ENCODE measurements around the gene TUT4.

TUT4 gene

DNA sequence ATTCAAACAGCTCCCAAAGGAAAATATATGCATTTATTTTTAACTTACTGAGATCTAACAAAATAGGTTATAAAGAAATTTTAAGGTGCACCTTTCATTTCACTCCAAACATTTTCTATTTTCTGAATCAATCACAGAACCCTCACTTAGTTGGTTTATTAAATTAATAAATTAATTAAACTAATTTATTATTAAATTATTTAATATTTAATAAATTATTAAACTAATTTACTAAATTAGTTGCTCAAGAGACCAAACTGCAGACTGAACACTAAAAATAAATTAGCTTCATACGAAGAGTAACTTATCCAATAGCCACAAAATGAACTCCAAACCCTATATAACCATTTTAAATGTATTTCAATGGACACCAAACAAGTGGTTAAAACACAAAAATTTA is 80.5 kb downstream of the TUT4 start:
- DNase-seq (ENCODE audit: low read depth in 2 of 2): no peak

DNA sequence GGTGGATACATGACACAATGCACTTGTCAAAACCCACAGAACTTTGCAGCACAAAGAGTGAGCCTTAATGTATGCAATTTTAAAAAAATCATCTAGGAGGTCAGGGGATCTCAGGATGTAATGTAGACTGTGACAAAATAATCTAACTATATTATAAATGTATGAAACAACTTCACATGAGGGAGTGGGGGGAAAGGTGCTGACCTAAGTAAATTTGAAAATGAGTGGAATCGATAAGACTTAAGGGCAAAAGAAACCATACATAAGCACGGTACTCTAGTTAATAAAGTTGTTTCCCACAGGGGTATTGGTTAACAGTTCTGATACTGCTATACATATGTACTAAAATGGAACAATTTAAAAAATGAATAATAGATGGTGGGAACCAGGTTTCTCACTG is 83.8 kb downstream of the TUT4 start:
- no peak for DNase-seq (ENCODE audit: low read depth in 2 of 2)

DNA sequence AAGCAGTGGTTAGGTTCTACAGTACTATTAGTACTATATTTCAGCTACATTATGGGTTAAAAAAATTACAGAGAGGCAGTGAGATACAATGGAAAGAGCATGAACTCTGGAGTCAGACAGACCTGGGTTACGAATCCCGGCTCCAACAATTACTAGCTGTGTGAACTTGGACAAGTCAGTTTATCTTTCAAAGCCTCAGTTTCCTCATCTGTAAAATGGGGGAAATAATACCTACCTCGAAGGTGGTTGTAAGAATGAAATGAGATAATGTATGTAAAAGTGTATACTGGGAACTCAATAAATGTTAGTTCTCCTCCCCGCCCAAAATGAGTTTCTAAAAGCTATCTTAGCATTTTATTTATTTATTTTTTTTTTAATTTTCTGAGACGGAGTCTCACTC is 89.0 kb downstream of the TUT4 start:
- no peak for DNase-seq (ENCODE audit: low read depth in 2 of 2)

DNA sequence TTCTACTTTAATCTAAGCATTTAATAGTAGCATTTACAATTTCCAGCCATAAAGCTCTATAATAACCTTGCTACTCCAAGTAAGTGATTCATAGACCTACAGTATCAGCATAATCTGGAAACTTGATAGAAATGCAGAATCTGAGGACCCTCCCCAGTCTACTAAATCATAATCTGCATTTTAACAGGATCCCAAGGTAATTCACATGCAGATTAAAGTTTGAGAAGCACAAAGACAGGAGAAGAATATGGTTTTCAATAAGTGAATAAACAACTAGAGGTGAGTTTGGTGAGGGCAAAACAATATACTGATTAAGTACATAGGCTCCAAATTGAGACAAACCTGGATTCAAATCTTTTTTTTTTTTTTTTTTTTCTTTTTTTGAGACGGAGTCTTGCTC is 91.1 kb downstream of the TUT4 start:
- no peak for DNase-seq (ENCODE audit: low read depth in 2 of 2)

DNA sequence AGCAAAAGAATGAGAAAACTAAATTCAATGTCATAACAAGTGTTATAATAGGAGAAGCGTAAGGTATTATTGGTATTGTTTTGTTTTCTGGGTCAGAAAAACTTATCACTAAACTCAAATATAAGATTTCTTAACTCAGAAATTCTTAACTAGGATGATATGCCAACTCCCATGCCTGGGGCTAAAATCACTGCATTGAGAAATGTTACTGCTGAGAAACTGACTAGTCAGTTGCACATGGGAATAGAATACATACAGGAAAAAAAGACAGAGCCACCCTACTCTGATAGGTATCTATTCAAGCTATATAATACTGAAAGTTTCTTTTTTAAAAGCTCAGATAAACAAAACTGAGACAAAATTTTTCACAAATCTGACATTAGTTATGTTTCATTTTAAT is 92.2 kb downstream of the TUT4 start:
- DNase-seq (ENCODE audit: low read depth in 2 of 2): no peak

DNA sequence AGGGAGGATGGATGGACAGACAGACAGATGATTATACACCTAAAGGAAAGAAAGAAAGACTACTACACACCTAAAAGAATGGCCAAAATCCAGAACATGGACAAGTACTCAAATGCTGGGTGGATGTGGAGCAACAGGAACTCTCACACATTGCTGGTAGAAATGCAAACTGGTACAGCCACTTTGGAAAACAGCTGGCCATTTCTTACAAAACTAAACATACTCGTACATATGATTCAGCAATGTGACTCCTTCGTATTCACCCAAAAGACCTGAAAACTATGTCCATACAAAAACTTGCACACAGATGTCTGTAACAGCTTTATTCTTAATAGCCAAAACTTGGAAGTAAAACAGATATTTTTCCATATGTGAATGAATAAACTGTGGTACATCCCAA is 97.2 kb downstream of the TUT4 start:
- DNase-seq (ENCODE audit: low read depth in 2 of 2): no peak

DNA sequence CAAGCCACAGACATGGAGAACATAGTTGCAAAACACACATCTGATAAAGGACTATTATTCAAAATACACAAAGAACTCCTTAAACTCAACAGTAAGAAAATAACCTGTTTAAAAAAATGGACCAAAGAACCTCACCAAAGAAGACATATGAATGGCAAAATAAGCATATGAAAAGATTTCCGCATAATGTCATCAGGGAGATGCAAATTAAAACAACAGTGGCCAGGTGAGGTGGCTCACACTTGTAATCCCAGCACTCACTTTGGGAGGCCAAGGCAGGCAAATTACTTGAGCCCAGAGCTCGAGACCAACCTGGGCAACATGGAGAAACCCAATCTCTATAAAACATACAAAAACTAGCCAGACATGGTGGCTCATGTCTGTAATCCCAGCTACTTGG is 98.1 kb downstream of the TUT4 start:
- no peak for DNase-seq (ENCODE audit: low read depth in 2 of 2)

DNA sequence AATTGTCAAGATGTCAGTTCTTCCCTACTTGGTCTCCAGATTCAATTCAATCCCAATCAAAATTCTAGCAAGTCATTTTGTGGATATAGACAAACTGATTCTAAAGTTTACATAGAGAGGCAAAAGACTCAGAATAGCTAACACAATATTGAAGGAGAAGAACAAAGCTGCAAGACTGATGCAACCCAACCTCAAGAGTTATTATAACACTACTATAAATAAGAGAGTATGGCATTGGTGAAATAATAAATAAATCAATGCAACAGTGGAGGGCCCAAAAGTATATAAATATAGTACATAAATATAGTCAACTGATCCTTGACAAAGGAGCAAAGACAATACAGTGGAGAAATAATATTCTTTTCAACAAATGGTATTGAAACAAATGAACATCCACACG is 98.8 kb downstream of the TUT4 start:
- DNase-seq (ENCODE audit: low read depth in 2 of 2): no peak

DNA sequence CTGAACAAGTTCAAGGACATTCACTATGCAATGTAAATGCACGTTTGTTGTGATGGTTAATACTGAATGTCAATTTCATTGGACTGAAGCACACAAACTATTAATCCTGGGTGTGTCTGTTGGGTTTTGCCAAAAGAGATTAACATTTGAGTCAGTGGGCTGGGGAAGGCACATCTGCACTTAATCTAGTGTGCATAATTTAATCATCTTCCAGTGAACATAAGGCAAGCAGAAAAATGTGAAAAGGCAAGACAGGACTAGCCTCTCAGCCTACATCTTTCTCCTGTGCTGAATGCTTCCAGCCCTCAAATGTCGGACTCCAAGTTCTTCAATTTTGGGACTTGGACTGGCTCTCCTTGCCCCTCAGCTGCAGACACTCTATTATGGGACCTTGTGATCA is 108.4 kb downstream of the TUT4 start:
- DNase-seq (ENCODE audit: low read depth in 2 of 2): no peak

DNA sequence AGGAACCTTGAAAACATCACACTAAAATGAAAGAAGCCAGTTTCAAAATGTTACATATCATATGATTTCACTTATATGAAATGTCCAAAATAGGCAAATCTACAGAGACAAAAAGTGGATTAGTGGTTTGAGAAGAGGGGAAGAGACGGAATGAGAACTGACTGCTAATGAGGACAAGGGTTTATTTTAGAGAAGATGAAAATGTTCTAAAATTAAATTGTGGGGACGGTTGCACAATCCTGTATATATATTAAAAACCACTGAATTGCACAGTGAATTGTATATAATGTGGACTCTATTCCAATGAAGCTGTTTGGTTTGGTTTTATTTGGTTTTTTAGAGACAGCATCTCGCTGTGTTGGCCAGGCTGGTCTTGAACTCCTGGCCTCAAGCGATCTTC is 112.9 kb downstream of the TUT4 start:
- DNase-seq (ENCODE audit: low read depth in 2 of 2): no peak

DNA sequence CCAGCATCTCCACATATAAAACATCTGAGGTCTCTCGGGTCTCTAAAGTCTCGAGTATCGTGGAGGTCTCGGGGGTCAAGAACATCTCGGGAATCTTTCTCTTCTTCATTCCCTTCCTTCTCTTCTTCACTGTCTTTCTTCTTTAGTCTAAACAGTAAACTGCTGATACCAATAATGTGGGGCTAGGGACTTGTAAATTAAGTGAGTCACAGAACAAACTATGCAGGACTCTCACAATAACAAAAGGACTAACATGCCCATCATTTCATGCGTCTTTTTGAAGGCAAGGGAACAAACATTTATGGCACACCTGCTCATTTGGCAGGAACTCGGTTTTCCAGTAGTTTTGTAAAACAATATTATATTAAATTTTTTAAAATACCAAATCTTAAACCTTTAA is 116.1 kb downstream of the TUT4 start:
- no peak for DNase-seq (ENCODE audit: low read depth in 2 of 2)

DNA sequence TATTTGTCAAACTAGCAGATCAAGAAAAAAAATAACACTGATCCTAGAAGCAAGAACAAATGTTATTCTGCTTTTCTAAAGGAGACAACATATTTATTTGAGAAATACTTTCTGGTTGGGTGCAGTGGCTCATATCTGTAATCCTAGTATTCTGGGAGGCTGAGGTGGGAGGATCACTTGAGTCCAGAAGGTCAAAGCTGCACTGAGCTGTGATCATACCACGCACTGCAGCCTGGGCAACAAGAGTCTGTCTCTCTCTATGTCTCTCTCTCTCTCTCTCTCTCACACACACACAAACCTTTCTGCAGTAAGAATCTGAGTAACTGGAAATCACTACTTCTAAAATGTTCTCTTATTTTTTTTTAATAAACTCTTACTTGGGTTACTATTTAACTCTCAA is 117.2 kb downstream of the TUT4 start:
- DNase-seq (ENCODE audit: low read depth in 2 of 2): no peak

DNA sequence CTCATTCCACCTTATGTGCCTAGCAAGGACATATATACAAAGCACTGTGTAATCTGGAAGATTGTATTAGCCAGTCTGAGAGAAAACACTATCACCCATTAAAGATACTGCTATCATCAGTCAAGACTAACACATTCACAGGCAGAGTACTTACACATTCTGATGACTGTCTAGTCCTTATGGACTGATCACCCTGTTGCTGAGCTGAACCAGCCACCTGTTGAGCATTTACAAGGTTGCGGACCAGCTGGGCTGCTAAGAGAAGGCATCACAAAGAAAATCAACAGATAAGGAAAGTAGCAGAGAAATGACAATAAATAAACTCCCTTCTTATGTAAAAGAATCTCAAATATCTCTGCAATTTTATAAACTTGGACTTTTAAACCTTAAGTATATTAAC is 117.7 kb downstream of the TUT4 start:
- DNase-seq (ENCODE audit: low read depth in 2 of 2): no peak

DNA sequence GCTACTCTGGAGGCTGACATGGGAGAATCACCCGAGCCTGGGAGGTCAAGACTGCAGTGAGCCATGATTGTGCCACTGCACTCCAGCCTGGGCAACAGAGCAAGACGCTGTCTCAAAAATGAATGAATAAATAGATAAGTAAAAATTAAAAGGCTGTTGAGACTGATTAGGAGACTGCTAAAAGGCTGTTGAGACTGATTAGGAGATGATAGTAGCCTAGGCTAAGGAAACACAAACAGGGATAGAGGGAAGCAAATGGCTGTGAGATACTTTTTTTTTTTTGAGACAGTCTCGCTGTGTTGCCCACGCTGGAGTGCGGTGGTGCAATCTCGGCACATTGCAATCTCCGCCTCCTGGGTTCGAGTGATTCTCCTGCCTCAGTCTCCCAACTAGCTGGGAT is 120.1 kb downstream of the TUT4 start:
- no peak for DNase-seq (ENCODE audit: low read depth in 2 of 2)

DNA sequence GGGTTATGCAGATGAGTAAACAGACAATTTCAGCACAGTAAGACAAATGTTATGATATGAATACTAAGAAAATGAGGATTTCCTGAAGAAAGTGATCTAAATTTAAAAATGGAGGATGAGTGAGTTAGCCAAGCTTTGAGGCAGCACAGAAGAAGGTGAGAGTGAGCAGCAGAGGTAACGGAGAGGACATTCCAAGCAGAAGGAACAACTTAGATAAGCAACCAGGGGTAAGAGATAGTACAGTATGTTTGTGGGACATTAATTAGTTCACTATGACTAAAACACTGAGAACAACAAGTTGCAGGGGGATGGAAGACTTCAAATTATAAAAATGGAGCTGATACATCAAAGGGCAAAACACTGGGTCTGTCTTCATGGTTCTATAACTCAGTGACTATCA is 125.7 kb downstream of the TUT4 start:
- no peak for DNase-seq (ENCODE audit: low read depth in 2 of 2)

DNA sequence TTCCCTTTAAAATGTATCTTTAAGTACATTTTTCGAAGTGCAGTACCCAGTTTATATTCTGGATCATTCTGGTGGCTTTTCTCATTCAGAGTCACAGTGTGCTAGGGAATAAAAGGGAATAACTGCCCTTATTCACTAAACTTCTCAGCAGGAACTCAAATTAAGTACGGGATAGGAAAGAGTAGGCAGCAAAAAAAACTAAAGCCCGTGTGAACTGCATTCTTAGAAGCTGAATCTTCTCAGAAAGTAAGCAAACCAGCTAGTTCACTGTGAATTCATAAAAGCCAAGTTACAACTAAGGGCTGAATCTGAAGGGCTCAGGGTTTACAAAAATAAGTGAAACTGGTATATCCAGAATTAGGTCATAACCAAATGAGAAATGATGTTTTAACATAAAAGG is 126.5 kb downstream of the TUT4 start:
- no peak for DNase-seq (ENCODE audit: low read depth in 2 of 2)

DNA sequence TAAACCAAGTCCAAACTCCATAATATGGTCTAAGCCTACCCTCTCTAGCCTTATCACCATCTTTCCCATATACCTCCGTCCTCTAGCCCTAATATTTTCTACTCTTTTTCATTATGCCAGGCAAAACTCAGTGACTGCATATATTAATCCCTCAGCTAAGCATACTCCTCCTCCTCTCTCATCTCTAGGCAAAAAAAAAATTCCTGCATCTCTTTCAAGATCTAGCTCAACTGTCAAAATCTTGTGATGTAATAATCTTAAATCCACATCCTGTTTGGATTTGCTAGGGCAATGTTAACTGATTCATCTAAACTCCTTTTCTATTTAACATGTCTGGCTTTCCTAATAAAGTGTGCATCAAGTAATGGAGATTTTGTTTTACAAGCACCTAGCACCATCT is 128.1 kb downstream of the TUT4 start:
- no peak for DNase-seq (ENCODE audit: low read depth in 2 of 2)

DNA sequence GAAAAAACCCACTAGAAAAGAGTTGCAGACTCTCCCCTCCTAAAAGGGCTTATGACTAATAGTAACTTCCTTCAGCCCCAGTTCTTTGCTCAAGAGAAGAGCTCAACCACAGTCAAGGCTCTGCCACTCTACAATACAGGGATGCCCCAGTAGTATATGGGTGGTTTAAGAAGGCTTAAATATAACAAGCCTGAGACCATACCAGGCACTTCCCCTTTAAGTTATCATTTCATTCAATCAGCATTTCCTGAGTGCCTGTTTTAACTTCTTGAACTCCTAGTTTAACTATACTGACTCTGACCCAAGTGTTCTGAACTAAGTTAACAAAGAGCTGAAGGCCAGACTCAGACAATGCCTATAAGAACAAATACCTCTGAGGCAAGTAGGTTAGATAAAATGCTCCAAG is 128.7 kb downstream of the TUT4 start:
- DNase-seq (ENCODE audit: low read depth in 2 of 2): no peak

DNA sequence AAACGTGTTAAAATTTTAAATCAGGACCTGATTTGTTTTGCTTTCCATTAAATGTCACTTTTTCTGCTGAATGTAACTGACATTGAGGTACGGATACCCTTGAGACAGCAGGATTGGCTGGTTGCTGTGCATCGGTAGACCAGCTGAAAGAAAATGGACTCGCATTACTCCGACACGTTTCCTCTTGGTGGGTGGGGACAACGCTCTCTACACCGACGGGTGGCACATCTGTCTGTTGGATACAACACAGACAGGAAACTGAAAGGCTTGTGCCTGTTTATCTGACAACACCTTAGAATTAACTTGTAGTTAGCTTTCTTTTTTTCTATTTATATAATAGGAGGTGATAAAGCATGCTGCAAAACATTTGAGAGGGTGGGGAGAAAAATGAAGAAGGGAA is 129.1 kb downstream of the TUT4 start:
- DNase-seq (ENCODE audit: low read depth in 2 of 2): peak; percentile 49 to 56

DNA sequence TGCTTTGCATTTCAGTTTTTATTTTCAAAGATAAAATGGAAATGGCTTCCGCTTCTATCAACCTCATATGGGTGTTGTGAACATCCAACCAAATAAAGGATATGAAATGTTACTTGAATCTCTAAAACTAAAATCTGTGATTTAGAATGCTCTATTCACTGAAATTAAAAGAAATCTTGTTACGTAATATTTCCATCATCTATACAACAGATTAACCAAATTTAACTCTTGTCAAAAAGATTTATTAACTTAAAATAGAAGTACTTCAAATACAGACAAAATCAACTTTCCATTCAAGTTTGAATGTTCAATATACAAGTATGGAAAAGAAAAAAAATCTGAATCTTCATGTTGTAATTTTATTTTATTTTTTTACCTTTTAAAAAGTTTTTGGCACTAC is 129.8 kb downstream of the TUT4 start:
- no peak for DNase-seq (ENCODE audit: low read depth in 2 of 2)

DNA sequence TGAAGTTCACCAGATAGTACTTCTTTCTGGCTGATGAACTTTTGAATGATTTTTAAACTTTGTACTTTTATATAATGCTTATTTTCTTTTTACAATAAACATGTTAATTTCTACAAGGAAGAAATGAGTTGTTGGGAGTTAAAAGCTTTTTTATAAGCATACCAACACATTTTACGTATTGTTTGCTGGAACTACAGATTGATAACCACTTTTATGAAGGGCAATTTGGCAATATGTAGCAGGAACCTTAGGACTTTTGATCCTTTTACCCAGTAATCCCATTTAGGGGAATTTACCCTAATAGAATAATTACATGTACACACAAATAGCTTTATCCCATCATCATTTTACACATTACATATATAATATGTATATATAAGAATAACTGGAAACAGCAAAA is 132.2 kb downstream of the TUT4 start:
- no peak for DNase-seq (ENCODE audit: low read depth in 2 of 2)

DNA sequence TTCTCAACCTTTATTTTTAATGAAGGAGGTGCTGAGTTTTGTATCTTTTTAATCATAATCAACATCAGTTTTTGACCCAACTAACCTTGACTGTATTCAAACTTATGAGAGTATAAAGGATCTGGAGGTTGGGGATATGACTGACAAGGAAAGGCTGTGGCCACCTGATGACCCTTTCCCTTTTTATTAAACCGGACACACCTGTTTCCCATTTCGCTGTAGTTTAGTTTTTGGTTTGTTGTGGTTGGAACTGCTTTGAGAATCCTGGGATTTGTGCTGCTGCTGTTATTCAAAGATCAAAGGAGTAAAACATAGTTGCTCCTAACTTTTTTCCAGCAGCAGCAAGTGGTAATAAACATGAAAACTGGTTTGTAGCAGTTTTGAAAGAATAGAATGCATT is 136.1 kb downstream of the TUT4 start:
- no peak for DNase-seq (ENCODE audit: low read depth in 2 of 2)

DNA sequence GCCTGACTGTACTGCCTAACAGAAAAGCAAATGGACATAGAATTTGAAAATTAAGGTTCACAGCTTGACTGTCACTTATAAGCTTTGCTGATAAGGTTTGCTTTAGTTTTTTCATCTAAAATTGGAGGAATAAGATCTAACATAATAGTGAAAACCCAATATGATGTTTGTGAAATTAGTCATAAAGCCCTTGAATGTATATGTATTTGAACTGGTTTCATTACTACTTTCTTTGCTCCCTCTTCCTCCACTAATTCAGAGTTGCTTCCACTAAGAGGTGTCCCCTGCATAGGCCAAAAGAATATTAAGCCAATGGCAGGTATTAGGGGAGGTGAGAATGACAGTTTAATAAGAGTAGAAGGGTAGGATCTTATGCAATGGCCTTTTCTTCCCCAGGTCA is 137.9 kb downstream of the TUT4 start:
- no peak for DNase-seq (ENCODE audit: low read depth in 2 of 2)

DNA sequence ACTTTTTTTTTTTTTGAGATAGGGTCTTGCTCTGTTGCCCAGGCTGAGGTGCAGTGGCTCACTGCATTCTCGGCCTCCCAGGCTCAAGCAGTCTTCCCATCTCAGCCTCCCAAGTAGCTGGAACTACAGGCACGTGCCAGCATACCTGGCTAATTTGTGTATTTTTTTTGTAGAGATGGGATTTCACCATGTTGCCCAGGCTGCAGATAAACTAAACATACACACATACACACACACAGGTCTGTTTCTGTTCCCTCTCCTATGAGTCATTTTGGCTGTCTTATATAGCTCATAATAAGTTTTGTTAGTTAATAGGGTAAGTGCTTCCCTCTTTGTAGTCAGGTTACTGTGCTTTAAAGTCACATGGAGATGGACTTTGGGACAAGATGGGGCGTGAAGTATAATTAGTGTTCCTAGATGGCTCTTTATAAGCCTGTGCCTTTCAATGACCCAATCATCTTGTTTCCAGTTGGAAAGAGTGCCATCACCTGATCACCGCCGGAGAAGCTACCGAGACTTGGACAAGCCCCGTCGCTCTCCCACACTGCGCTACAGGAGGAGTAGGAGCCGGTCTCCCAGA is 139.4 kb downstream of the TUT4 start:
- no peak for DNase-seq (ENCODE audit: low read depth in 2 of 2)

DNA sequence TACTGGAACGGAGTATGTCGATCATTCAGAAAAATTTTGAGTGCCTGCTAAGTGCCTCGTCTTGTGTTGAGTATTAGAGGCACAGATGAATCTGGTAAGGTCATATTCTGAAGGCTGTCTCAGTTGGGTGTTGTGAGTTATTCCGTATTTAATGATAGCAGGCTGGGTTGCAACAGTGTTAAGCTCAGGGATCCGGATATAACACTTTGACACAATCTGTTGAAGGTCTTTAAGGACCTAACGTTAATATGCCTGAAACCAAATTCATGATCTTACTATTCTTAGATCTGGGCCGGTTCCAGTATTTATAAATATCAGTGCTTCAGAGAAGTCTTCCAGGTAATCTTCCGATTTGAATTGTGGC is 147.9 kb downstream of the TUT4 start:
- DNase-seq (ENCODE audit: low read depth in 2 of 2): no peak

Data from stimulated activated CD8-positive, alpha-beta memory T cell treated with anti-CD3 and anti-CD28 coated beads, Interleukin-7, amount 100 ng/mL, for 4 hours (primary cell).